GM13977 (cell line): ENCODE results near the gene DLGAP3.

ENCODE experiments used
- DNase-seq: peaks from one replicate; pipeline ENCODE4 v3.0.0; 2012; ENCODE audit warnings: low spot score
- in situ Hi-C: fragments of 300-500 bp; cut with MboI; formaldehyde crosslinking; loops from one replicate; pipeline ENCODE4 v1.12.0; 2022; ENCODE audit warnings: low sequenced_read_pairs, low pct_unique_long_range_greater_than_20kb, mixed read lengths, inconsistent platforms; ENCODE audit not compliant: unreplicated experiment
- TF ChIP-seq, protein P1 (sequence below): IDR thresholded peaks from 2 replicates; pipeline ENCODE4 v1.5.1; 2012; ENCODE audit warnings: mild to moderate bottlenecking, control low read depth; ENCODE audit not compliant: insufficient read depth; ENCODE audit errors: extremely low read depth, missing control alignments

The DLGAP3 gene

DNA sequence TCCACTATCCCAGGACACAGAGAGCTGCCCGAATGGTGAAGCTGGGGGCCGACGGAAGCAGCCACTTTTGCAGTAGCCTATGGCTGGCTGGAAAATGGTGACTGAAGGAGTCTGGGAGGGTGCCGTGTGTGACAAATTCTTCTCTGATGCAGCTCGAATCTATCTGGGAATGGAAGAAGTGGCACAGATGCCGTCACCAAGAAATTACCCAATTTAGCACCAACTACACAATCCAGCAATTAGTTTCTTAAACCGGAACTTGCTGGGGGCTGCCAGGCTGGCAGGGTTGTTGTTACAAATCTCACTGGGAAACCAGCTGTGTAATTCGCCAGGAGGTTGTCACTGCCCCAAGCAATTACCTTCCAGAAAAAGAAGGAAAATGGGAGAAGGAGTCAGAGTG is 18.0 kb downstream of the DLGAP3 start:
- TF ChIP-seq, protein P1, sequence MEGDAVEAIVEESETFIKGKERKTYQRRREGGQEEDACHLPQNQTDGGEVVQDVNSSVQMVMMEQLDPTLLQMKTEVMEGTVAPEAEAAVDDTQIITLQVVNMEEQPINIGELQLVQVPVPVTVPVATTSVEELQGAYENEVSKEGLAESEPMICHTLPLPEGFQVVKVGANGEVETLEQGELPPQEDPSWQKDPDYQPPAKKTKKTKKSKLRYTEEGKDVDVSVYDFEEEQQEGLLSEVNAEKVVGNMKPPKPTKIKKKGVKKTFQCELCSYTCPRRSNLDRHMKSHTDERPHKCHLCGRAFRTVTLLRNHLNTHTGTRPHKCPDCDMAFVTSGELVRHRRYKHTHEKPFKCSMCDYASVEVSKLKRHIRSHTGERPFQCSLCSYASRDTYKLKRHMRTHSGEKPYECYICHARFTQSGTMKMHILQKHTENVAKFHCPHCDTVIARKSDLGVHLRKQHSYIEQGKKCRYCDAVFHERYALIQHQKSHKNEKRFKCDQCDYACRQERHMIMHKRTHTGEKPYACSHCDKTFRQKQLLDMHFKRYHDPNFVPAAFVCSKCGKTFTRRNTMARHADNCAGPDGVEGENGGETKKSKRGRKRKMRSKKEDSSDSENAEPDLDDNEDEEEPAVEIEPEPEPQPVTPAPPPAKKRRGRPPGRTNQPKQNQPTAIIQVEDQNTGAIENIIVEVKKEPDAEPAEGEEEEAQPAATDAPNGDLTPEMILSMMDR: no peak
- DNase-seq: no peak
- in situ Hi-C loops: no loop called here

DNA sequence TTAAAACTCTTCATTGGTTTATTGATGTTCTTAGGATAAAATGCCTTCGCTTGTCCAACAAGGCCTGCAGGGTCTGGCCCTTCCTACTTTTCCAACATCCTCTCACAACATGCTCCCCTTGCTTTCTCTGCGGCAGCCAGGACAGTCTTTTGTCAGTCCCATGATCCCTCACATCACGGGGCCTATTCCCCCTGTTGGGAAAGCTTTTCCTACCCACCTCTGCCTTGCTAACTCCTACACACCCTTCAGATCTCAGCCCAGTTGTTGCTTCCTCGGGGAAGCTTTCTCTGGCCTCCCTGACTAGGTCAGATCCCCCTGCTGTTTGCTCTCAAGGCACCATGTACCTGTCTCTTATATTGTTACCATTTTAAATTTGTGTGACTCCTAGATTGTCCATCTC is 19.0 kb downstream of the DLGAP3 start:
- no peak for DNase-seq
- TF ChIP-seq, protein P1: no peak
- in situ Hi-C loops: no loop called here

DNA sequence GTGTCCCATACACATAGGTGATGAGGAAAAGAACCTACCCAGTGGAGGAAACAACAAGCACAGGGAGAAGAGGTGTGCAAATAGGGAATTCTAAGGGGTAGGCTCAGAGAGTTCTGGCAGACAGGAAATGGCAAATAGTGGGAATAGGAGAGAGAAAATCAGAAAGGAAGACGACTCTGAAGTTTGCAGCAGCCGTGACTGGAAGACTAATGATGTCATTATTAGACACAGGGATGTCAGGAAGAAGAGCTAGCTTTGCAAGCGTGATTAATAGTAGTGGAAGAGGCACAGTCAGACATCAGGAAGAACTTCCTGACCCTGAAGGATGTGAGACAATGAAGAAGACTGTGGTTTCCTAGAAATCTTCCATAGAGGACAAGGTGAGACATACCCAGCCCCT is 21.1 kb downstream of the DLGAP3 start:
- no peak for DNase-seq
- TF ChIP-seq, protein P1: no peak
- in situ Hi-C loops: no loop called here

DNA sequence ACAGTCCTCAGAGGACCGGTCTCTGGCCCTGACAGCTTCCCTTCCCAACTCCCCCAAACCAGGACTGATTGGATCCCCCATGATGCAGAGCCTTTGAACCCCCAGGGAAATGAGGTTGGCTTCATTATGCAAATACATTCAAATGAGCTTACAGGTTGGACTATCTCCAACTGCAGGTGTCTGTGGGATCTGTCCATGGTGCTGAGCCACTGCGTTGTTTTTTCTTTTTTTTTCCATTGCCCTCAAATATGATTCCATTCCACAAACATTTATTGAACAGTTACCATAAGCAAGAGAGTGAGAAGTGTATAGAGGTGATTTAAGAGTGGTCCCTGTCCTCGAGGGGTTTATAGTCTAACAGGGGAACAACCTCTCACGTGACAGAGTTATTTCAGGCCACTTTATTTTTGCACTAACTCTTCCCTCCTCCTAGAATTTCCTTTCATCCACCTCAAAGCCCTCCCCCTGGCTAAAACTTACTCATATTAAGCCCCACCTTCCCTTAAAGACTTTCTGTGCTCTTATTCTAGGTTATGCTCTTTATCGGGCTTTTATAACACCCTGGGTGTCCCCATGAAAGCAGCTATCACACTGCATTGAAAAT is 21.9 kb downstream of the DLGAP3 start:
- in situ Hi-C loops: no loop called here
- TF ChIP-seq, protein P1: no peak
- DNase-seq: no peak

DNA sequence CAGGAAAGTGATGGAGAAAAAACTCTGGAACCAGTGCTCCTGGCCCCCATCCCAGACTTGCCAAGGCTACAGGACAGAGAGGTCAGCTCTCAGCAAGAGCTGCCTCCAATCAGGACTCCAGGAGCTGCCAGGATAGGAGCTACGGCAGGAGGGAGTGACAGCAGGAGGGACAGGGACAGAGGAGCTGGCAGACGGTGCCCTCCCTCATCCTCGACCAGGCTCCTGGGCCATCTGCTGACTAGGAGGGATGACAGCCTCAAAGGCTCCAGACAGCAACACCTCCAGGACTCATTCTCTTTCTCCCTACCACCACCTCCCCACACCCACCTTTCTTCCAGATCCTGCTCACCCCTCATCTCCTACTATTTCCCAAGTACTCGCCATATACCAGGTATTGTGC is 22.7 kb downstream of the DLGAP3 start:
- TF ChIP-seq, protein P1: no peak
- no peak for DNase-seq
- in situ Hi-C loops: no loop called here

DNA sequence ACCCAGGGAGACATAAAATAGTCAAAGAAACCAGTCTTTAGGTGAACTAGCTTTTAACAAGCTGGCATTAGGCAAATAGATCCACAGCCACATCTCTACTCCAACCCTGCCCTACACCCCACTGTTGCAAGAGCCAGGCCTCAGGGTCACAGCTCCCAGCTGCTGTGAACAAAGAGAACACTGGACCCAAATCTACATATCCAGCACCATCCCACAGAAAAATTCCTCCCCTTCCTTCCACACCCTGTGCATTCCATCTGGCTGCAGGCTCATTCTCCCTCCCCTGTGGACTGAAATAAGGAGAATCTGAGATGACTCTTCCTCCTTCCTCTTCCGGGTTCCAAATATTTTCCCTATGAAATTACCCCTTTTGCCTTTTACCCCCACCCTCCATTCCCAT is 23.2 kb downstream of the DLGAP3 start:
- in situ Hi-C loops: no loop called here
- no peak for DNase-seq
- TF ChIP-seq, protein P1: no peak

DNA sequence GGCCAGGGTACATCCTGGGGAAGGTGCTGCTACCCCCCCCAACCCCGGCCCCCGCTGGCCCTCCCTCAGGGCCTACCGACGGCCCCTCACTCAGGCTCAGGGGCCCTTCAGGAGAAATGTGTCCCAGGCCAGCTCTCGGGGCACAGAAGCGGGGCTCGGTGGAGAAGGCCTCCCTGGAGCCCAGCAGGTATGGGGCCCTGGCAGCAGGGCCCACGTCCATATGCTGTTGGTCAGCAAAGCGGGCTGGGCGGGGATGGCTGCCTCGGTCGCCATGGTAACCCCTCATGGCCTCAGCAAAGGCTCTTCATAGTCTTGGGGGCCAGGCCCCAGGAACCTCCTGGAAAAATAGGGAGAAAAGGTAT is 24.4 kb downstream of the DLGAP3 start:
- TF ChIP-seq, protein P1: no peak
- no peak for DNase-seq
- in situ Hi-C loops: no loop called here
